ENCODE measurements around the gene SLF2.

Gene SLF2

GRCh38 chr10:100894589-100895294, 18.0 kb upstream of the SLF2 start:
- no peak overlapping the region for H3K4me3 ChIP-seq (ENCODE audit: low read depth, low read length)
- H3K9me3 ChIP-seq (ENCODE audit: control insufficient read depth, insufficient read depth, low read length), result no peaks in the 10 kb centered on the region
- no peaks in the 10 kb centered on the region for H3K27me3 ChIP-seq (ENCODE audit: control insufficient read depth, insufficient read depth, low read length)
- no peaks in the 10 kb centered on the region for H3K4me1 ChIP-seq (ENCODE audit: control insufficient read depth, insufficient read depth, low read length)
- H3K36me3 ChIP-seq (ENCODE audit: control insufficient read depth, insufficient read depth, low read length), result no peaks in the 10 kb centered on the region
- no peak overlapping the region for H3K9ac ChIP-seq (ENCODE audit: low read depth, low read length)

GRCh38 chr10:100895346-100895745, 17.4 kb upstream of the SLF2 start:
- no peaks in the 10 kb centered on the region for H3K9me3 ChIP-seq (ENCODE audit: control insufficient read depth, insufficient read depth, low read length)

GRCh38 chr10:100895896-100896295, 16.9 kb upstream of the SLF2 start:
- Histone ChIP-seq H3K4me1 (ENCODE audit: control insufficient read depth, insufficient read depth, low read length) (no peaks in the 10 kb centered on the region), H3K9me3 (ENCODE audit: control insufficient read depth, insufficient read depth, low read length) (no peaks in the 10 kb centered on the region), H3K36me3 (ENCODE audit: control insufficient read depth, insufficient read depth, low read length) (no peaks in the 10 kb centered on the region), H3K9ac (ENCODE audit: low read depth, low read length) (no peak overlapping the region), H3K4me3 (ENCODE audit: low read depth, low read length) (no peak overlapping the region), H3K27me3 (ENCODE audit: control insufficient read depth, insufficient read depth, low read length) (no peaks in the 10 kb centered on the region)

More at GRCh38 chr10:100895346-100895745, 17.4 kb upstream of the SLF2 start:
- Histone ChIP-seq H3K36me3 (ENCODE audit: control insufficient read depth, insufficient read depth, low read length) (no peaks in the 10 kb centered on the region), H3K4me1 (ENCODE audit: control insufficient read depth, insufficient read depth, low read length) (no peaks in the 10 kb centered on the region), H3K9ac (ENCODE audit: low read depth, low read length) (no peak overlapping the region), H3K4me3 (ENCODE audit: low read depth, low read length) (no peak overlapping the region), H3K27me3 (ENCODE audit: control insufficient read depth, insufficient read depth, low read length) (no peaks in the 10 kb centered on the region)

GRCh38 chr10:100896876-100897461, 15.8 kb upstream of the SLF2 start:
- no peaks in the 10 kb centered on the region for H3K36me3 ChIP-seq (ENCODE audit: control insufficient read depth, insufficient read depth, low read length)
- H3K4me3 ChIP-seq (ENCODE audit: low read depth, low read length), result no peak overlapping the region
- H3K4me1 ChIP-seq (ENCODE audit: control insufficient read depth, insufficient read depth, low read length), result no peaks in the 10 kb centered on the region
- H3K9ac ChIP-seq (ENCODE audit: low read depth, low read length), result no peak overlapping the region
- no peaks in the 10 kb centered on the region for H3K9me3 ChIP-seq (ENCODE audit: control insufficient read depth, insufficient read depth, low read length)
- no peaks in the 10 kb centered on the region for H3K27me3 ChIP-seq (ENCODE audit: control insufficient read depth, insufficient read depth, low read length)

- H3K4me1 ChIP-seq (ENCODE audit: control insufficient read depth, insufficient read depth, low read length), result no peaks in the 10 kb centered on the region
- no peaks in the 10 kb centered on the region for H3K36me3 ChIP-seq (ENCODE audit: control insufficient read depth, insufficient read depth, low read length)
- H3K27me3 ChIP-seq (ENCODE audit: control insufficient read depth, insufficient read depth, low read length), result no peaks in the 10 kb centered on the region
- no peak overlapping the region for H3K4me3 ChIP-seq (ENCODE audit: low read depth, low read length)
- no peak overlapping the region for H3K9ac ChIP-seq (ENCODE audit: low read depth, low read length)
- H3K9me3 ChIP-seq (ENCODE audit: control insufficient read depth, insufficient read depth, low read length), result no peaks in the 10 kb centered on the region
Measured at GRCh38 chr10:100897976-100898375, 14.8 kb upstream of the SLF2 start.

GRCh38 chr10:100899171-100899570, 13.6 kb upstream of the SLF2 start:
- Histone ChIP-seq H3K4me1 (ENCODE audit: control insufficient read depth, insufficient read depth, low read length) (no peaks in the 10 kb centered on the region), H3K36me3 (ENCODE audit: control insufficient read depth, insufficient read depth, low read length) (no peaks in the 10 kb centered on the region), H3K27me3 (ENCODE audit: control insufficient read depth, insufficient read depth, low read length) (no peaks in the 10 kb centered on the region), H3K9ac (ENCODE audit: low read depth, low read length) (no peak overlapping the region), H3K9me3 (ENCODE audit: control insufficient read depth, insufficient read depth, low read length) (no peaks in the 10 kb centered on the region), H3K4me3 (ENCODE audit: low read depth, low read length) (no peak overlapping the region)

GRCh38 chr10:100901051-100901450, 11.7 kb upstream of the SLF2 start:
- H3K27me3 ChIP-seq (ENCODE audit: control insufficient read depth, insufficient read depth, low read length), result no peaks in the 10 kb centered on the region
- H3K36me3 ChIP-seq (ENCODE audit: control insufficient read depth, insufficient read depth, low read length), result no peaks in the 10 kb centered on the region
- no peaks in the 10 kb centered on the region for H3K4me1 ChIP-seq (ENCODE audit: control insufficient read depth, insufficient read depth, low read length)
- no peak overlapping the region for H3K4me3 ChIP-seq (ENCODE audit: low read depth, low read length)
- no peaks in the 10 kb centered on the region for H3K9me3 ChIP-seq (ENCODE audit: control insufficient read depth, insufficient read depth, low read length)
- H3K9ac ChIP-seq (ENCODE audit: low read depth, low read length), result no peak overlapping the region

GRCh38 chr10:100902622-100903021, 10.1 kb upstream of the SLF2 start:
- H3K9me3 ChIP-seq (ENCODE audit: control insufficient read depth, insufficient read depth, low read length), result no peaks in the 10 kb centered on the region
- H3K4me3 ChIP-seq (ENCODE audit: low read depth, low read length), result no peak overlapping the region
- H3K27me3 ChIP-seq (ENCODE audit: control insufficient read depth, insufficient read depth, low read length), result no peaks in the 10 kb centered on the region
- H3K9ac ChIP-seq (ENCODE audit: low read depth, low read length), result no peak overlapping the region
- no peaks in the 10 kb centered on the region for H3K36me3 ChIP-seq (ENCODE audit: control insufficient read depth, insufficient read depth, low read length)
- H3K4me1 ChIP-seq (ENCODE audit: control insufficient read depth, insufficient read depth, low read length), result no peaks in the 10 kb centered on the region

- no peaks in the 10 kb centered on the region for H3K9me3 ChIP-seq (ENCODE audit: control insufficient read depth, insufficient read depth, low read length)
- H3K9ac ChIP-seq (ENCODE audit: low read depth, low read length), result no peak overlapping the region
- no peak overlapping the region for H3K4me3 ChIP-seq (ENCODE audit: low read depth, low read length)
- H3K36me3 ChIP-seq (ENCODE audit: control insufficient read depth, insufficient read depth, low read length), result no peaks in the 10 kb centered on the region
- H3K4me1 ChIP-seq (ENCODE audit: control insufficient read depth, insufficient read depth, low read length), result peaks cover 2% of the 10 kb centered on the region
- no peaks in the 10 kb centered on the region for H3K27me3 ChIP-seq (ENCODE audit: control insufficient read depth, insufficient read depth, low read length)
Measured at GRCh38 chr10:100904917-100905316, 7.8 kb upstream of the SLF2 start.

- Histone ChIP-seq H3K9me3 (ENCODE audit: control insufficient read depth, insufficient read depth, low read length) (no peaks in the 10 kb centered on the region), H3K9ac (ENCODE audit: low read depth, low read length) (no peak overlapping the region), H3K4me3 (ENCODE audit: low read depth, low read length) (no peak overlapping the region), H3K4me1 (ENCODE audit: control insufficient read depth, insufficient read depth, low read length) (peaks cover 9% of the 10 kb centered on the region), H3K36me3 (ENCODE audit: control insufficient read depth, insufficient read depth, low read length) (no peaks in the 10 kb centered on the region), H3K27me3 (ENCODE audit: control insufficient read depth, insufficient read depth, low read length) (peaks cover 3% of the 10 kb centered on the region)
Measured at GRCh38 chr10:100907175-100907574, 5.6 kb upstream of the SLF2 start.

GRCh38 chr10:100907773-100908363, 4.9 kb upstream of the SLF2 start:
- H3K4me3 ChIP-seq (ENCODE audit: low read depth, low read length), result no peak overlapping the region
- no peak overlapping the region for H3K9ac ChIP-seq (ENCODE audit: low read depth, low read length)
- peaks cover 9% of the 10 kb centered on the region for H3K4me1 ChIP-seq (ENCODE audit: control insufficient read depth, insufficient read depth, low read length)
- H3K27me3 ChIP-seq (ENCODE audit: control insufficient read depth, insufficient read depth, low read length), result peaks cover 3% of the 10 kb centered on the region
- H3K9me3 ChIP-seq (ENCODE audit: control insufficient read depth, insufficient read depth, low read length), result no peaks in the 10 kb centered on the region
- no peaks in the 10 kb centered on the region for H3K36me3 ChIP-seq (ENCODE audit: control insufficient read depth, insufficient read depth, low read length)

GRCh38 chr10:100908378-100908777, 4.4 kb upstream of the SLF2 start:
- no peak overlapping the region for H3K9ac ChIP-seq (ENCODE audit: low read depth, low read length)
- peaks cover 9% of the 10 kb centered on the region for H3K4me1 ChIP-seq (ENCODE audit: control insufficient read depth, insufficient read depth, low read length)
- no peaks in the 10 kb centered on the region for H3K9me3 ChIP-seq (ENCODE audit: control insufficient read depth, insufficient read depth, low read length)
- H3K4me3 ChIP-seq (ENCODE audit: low read depth, low read length), result no peak overlapping the region
- H3K27me3 ChIP-seq (ENCODE audit: control insufficient read depth, insufficient read depth, low read length), result peaks cover 3% of the 10 kb centered on the region
- no peaks in the 10 kb centered on the region for H3K36me3 ChIP-seq (ENCODE audit: control insufficient read depth, insufficient read depth, low read length)

All from iPS-15b (cell line).